BLaER1 (cell line): ENCODE data around the gene TRIM8.
A peak's percentile ranks its signal among the peaks of the same experiment; 100 is the strongest.

Experiments
- H3K27ac ChIP-seq: shearing (Covaris generic); formaldehyde crosslinking; 2 replicates; pipeline ENCODE4 v1.8.1; 2022
- H3K27me3 ChIP-seq: shearing (Covaris generic); formaldehyde crosslinking; 2 replicates; pipeline ENCODE4 v1.8.1; 2022
- H3K36me3 ChIP-seq: shearing (Covaris generic); formaldehyde crosslinking; 2 replicates; pipeline ENCODE4 v1.8.1; 2022
- H3K4me1 ChIP-seq: shearing (Covaris generic); formaldehyde crosslinking; 2 replicates; pipeline ENCODE4 v1.8.1; 2022
- H3K4me2 ChIP-seq: shearing (Covaris generic); formaldehyde crosslinking; 2 replicates; pipeline ENCODE4 v1.8.1; 2022
- H3K4me3 ChIP-seq: shearing (Covaris generic); formaldehyde crosslinking; 2 replicates; pipeline ENCODE4 v1.8.1; 2022
- H3K9ac ChIP-seq: shearing (Covaris generic); formaldehyde crosslinking; 2 replicates; pipeline ENCODE4 v1.8.1; 2022
- H3K9me3 ChIP-seq: shearing (Covaris generic); formaldehyde crosslinking; 2 replicates; pipeline ENCODE4 v1.8.1; 2022
- H4K20me1 ChIP-seq: shearing (Covaris generic); formaldehyde crosslinking; 2 replicates; pipeline ENCODE4 v1.8.1; 2022
- Cebpa-rat ChIP-seq: shearing (Covaris generic); IDR thresholded peaks from 2 replicates; pipeline ENCODE4 v1.8.1; 2022

Gene TRIM8

DNA sequence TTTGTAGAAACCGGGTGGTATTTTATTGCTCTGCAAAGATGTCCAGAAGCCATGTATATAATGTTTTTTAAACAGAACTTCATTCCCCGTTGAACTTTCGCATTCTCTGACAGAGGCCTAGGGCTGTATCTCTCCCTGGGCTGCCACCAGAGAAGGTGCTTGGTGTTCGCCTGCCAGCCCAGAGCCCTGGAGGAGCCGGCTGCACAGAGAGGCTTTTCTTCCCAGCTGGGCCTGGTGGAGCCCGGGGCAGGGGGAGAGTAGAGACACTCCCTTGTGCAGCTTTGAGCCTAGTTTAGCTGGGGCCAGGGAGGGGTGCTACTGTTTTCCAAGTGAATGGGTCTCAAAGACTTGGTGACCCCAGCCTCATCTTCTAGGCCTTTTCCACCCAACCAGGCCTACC is 13.6 kb upstream of the TRIM8 start:
- peaks cover 29% of the 10 kb centered on the region for H3K36me3 ChIP-seq
- no peaks in the 10 kb centered on the region for H3K9me3 ChIP-seq
- no peaks in the 10 kb centered on the region for H4K20me1 ChIP-seq
- no peak overlapping the region for H3K4me3 ChIP-seq
- peaks cover 99% of the 10 kb centered on the region for H3K4me1 ChIP-seq
- H3K27ac ChIP-seq = no peak overlapping the region
- no peak for TF ChIP-seq Cebpa-rat
- H3K27me3 ChIP-seq = no peaks in the 10 kb centered on the region
- H3K4me2 ChIP-seq = no peak overlapping the region
- no peak overlapping the region for H3K9ac ChIP-seq

DNA sequence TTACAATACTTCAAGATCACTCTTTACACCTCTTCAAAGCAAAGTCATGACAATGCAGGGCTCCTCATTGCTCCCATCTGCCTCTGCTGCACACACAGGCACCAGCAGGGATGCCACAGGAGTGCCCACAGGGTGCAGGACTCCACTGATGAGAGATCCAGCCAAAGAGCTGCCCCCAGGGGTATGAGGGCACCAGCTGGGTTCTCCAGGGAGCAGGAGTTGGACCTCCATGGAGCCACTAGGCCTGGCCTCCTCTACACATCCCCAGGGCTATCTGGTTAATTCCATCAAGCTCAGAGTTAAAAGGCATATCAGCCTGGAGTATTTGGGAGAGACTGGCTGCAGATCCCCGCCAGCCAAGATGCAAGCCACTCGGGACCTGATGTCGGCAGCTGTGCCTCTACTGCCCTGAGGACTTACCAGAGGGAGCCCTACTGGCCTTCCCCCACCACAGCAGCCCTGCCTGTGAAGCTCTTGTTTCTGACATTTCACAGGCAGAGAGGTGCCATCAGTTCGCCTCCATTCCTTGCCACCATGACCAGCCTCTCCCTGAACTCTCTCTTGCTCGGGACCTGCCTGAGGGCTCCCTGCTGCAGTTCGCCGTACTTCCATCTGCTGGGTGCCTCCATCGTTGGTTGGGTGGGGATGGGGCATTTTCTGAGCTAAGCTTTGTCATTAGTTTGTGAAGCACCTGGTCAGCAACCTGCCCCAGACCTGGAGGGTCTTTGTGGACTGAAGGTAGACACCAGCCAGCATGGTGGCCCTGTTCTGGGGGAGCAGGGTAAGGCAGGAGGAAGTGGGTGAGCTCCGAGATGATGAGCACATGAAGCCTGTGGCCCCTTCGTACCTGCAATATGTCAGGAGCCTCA is 12.5 kb upstream of the TRIM8 start:
- no peaks in the 10 kb centered on the region for H3K27me3 ChIP-seq
- no peak overlapping the region for H3K9ac ChIP-seq
- no peaks in the 10 kb centered on the region for H4K20me1 ChIP-seq
- peaks cover 97% of the 10 kb centered on the region for H3K4me1 ChIP-seq
- TF ChIP-seq Cebpa-rat = no peak
- H3K36me3 ChIP-seq = peaks cover 29% of the 10 kb centered on the region
- no peak overlapping the region for H3K27ac ChIP-seq
- peak overlapping the region; percentile 64 for H3K4me2 ChIP-seq
- H3K4me3 ChIP-seq = no peak overlapping the region
- H3K9me3 ChIP-seq = no peaks in the 10 kb centered on the region

GRCh38 chr10:102632394-102633111 is 11.7 kb upstream of the TRIM8 start:
- no peak for TF ChIP-seq Cebpa-rat
- H3K4me3 ChIP-seq = no peak overlapping the region
- no peaks in the 10 kb centered on the region for H3K9me3 ChIP-seq
- peak overlapping the region; percentile 64 for H3K4me2 ChIP-seq
- no peaks in the 10 kb centered on the region for H3K27me3 ChIP-seq
- peaks cover 24% of the 10 kb centered on the region for H3K36me3 ChIP-seq
- peaks cover 89% of the 10 kb centered on the region for H3K4me1 ChIP-seq
- no peaks in the 10 kb centered on the region for H4K20me1 ChIP-seq
- H3K9ac ChIP-seq = no peak overlapping the region
- peak overlapping the region; percentile 3; the same call in 1 of the 2 replicates for H3K27ac ChIP-seq

DNA sequence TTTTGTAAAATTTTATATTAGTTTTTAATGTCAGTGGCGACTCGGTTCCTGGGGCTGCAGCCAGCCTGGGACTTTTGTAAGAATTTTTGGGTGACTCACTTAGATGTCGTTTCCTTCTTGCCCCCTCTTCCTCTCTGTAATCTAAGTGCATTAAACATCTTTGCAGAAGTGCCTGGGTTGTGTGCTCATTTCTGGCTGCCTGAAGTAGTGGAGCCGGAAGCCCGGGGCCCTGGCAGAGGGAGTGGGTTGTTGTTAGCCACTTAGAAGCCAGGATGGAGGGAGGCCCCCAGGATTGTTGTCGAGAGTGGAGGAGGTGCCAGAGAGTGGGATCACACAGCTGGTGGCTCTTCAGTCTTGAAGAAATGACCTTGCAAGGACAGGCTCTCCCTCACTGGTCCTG is 11.0 kb upstream of the TRIM8 start:
- Histone ChIP-seq H3K36me3 (peaks cover 21% of the 10 kb centered on the region), H3K9me3 (no peaks in the 10 kb centered on the region), H3K4me3 (no peak overlapping the region), H3K4me1 (peaks cover 82% of the 10 kb centered on the region), H3K4me2 (peak overlapping the region; percentile 64), H3K27me3 (no peaks in the 10 kb centered on the region), H3K27ac (peak overlapping the region; percentile 45), H3K9ac (no peak overlapping the region), H4K20me1 (no peaks in the 10 kb centered on the region)
- TF ChIP-seq Cebpa-rat = no peak

DNA sequence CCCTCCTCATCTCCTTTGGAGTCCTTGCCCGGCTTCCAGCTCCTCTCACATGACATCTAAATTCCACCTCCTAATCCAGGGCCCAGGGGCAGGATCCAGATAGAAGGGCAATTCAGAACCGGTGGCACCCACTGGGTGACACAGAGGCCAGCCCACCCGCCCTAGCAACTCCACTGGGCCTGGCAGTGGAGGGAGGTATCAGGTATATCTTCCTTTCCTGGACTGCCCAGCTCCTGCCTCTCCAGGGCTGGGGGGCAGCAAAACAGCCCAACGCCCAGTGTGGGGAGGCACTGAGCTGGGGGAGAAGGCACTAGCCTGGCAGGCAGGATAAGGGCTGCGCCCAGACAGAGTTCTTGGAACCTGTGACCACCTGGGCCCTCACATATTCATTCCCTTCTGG is 10.4 kb upstream of the TRIM8 start:
- peaks cover 76% of the 10 kb centered on the region for H3K4me1 ChIP-seq
- H3K9me3 ChIP-seq = no peaks in the 10 kb centered on the region
- TF ChIP-seq Cebpa-rat = no peak
- no peaks in the 10 kb centered on the region for H3K27me3 ChIP-seq
- H3K27ac ChIP-seq = peak overlapping the region; percentile 45
- H4K20me1 ChIP-seq = no peaks in the 10 kb centered on the region
- H3K4me2 ChIP-seq = peak overlapping the region; percentile 64
- H3K4me3 ChIP-seq = no peak overlapping the region
- no peak overlapping the region for H3K9ac ChIP-seq
- peaks cover 21% of the 10 kb centered on the region for H3K36me3 ChIP-seq

DNA sequence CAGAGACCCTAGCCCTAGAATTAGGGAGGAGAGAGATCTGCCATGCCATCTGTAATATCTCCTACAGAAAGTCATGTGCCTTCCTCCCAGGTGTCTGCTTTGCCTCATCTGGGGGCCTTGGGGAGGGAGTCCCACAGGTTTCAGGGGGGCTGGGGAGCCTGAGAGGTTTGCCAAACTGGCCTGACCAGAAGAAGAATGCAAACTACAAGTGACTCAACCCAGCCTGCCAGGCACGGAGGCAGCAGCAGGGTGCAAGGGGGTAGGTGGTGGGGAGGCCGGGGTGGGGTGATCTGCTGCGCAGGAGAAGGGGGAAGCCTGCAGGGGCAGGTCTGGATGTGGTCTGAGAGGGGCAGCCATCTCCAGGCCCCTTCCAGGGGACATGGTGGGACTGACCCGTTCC is 9.6 kb upstream of the TRIM8 start:
- no peaks in the 10 kb centered on the region for H3K9me3 ChIP-seq

GRCh38 chr10:102635377-102635776 is 8.9 kb upstream of the TRIM8 start:
- Histone ChIP-seq H3K4me3 (no peak overlapping the region), H3K4me2 (peak overlapping the region; percentile 64), H3K9ac (no peak overlapping the region), H3K27me3 (no peaks in the 10 kb centered on the region), H4K20me1 (no peaks in the 10 kb centered on the region), H3K4me1 (peaks cover 61% of the 10 kb centered on the region), H3K27ac (peak overlapping the region; percentile 68), H3K9me3 (no peaks in the 10 kb centered on the region), H3K36me3 (peaks cover 17% of the 10 kb centered on the region)
- no peak for TF ChIP-seq Cebpa-rat

More for the DNA sequence above, 9.6 kb upstream of the TRIM8 start:
- peaks cover 21% of the 10 kb centered on the region for H3K36me3 ChIP-seq
- H3K27ac ChIP-seq = peak overlapping the region; percentile 68
- no peak overlapping the region for H3K9ac ChIP-seq
- TF ChIP-seq Cebpa-rat = no peak
- peak overlapping the region; percentile 64 for H3K4me2 ChIP-seq
- H3K4me3 ChIP-seq = no peak overlapping the region
- peaks cover 68% of the 10 kb centered on the region for H3K4me1 ChIP-seq
- no peaks in the 10 kb centered on the region for H3K27me3 ChIP-seq
- H4K20me1 ChIP-seq = no peaks in the 10 kb centered on the region

- Histone ChIP-seq H3K9me3 (no peaks in the 10 kb centered on the region), H3K4me3 (no peak overlapping the region), H4K20me1 (no peaks in the 10 kb centered on the region), H3K4me2 (no peak overlapping the region), H3K36me3 (no peaks in the 10 kb centered on the region), H3K27me3 (no peaks in the 10 kb centered on the region), H3K4me1 (peaks cover 26% of the 10 kb centered on the region), H3K27ac (no peak overlapping the region), H3K9ac (no peak overlapping the region)
- TF ChIP-seq Cebpa-rat = no peak
Observed at GRCh38 chr10:102639537-102639936, 4.7 kb upstream of the TRIM8 start.

DNA sequence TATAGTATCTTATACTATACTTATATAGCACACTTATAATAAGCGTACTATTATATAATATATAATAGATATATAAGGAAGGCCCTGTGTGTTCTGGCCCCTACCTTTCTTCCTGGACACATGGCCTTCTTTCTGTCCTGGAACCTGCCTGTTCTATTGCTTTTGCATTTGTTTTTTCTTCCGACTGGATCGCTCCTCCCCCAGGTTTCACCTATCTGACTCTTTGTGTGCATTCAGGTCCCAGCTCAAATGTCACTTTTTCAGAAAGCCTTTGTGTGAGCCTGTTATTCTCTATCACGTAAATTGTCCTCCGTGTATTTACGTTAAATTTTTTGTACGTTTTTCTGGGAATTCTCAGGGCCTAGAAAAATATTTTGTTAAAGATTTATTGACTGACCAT is 2.9 kb upstream of the TRIM8 start:
- peaks cover 14% of the 10 kb centered on the region for H4K20me1 ChIP-seq
- no peaks in the 10 kb centered on the region for H3K36me3 ChIP-seq
- H3K4me2 ChIP-seq = peak overlapping the region; percentile 74
- H3K9me3 ChIP-seq = no peaks in the 10 kb centered on the region
- peaks cover 8% of the 10 kb centered on the region for H3K4me1 ChIP-seq
- H3K27ac ChIP-seq = peak overlapping the region; percentile 73
- no peak for TF ChIP-seq Cebpa-rat
- peak overlapping the region; percentile 97 for H3K9ac ChIP-seq
- no peaks in the 10 kb centered on the region for H3K27me3 ChIP-seq
- peak overlapping the region; percentile 95 for H3K4me3 ChIP-seq
